SJSA1 (cell line): ENCODE results near the gene TCEA2. TPM values are rescaled to one million over a fixed set of nuclear protein-coding genes. Genes with fewer than 3 reads are reported as not detected.
A peak's percentile ranks its signal among the peaks of the same experiment; 100 is the strongest.

ENCODE experiments used
- DNase-seq, 2 experiments: peaks; one replicate each; pipeline ENCODE4 v3.0.0-alpha.2; 2015 to 2020; ENCODE audit warnings: low spot score in 2 of 2, low read depth in 1 of 2
- H3K27ac ChIP-seq: fragments of 250-450 bp; sonication (Bioruptor Pico); 2 replicates; pipeline ENCODE4 v1.5.1; 2020; ENCODE audit warnings: mild to moderate bottlenecking, moderate library complexity
- H3K27me3 ChIP-seq: fragments of 250-450 bp; sonication (Bioruptor Pico); replicated peaks from 2 replicates; pipeline ENCODE4 v1.5.1; 2020; ENCODE audit warnings: mild to moderate bottlenecking, moderate library complexity
- H3K36me3 ChIP-seq: fragments of 250-450 bp; sonication (Bioruptor Pico); 2 replicates; pipeline ENCODE4 v1.5.1; 2020; ENCODE audit warnings: mild to moderate bottlenecking
- H3K4me1 ChIP-seq: fragments of 250-450 bp; sonication (Bioruptor Pico); replicated peaks from 2 replicates; pipeline ENCODE4 v1.6.1; 2021; ENCODE audit warnings: mild to moderate bottlenecking
- H3K4me3 ChIP-seq: fragments of 250-450 bp; sonication (Bioruptor Pico); 2 replicates; pipeline ENCODE4 v1.5.1; 2020; ENCODE audit warnings: mild to moderate bottlenecking
- H3K9me3 ChIP-seq: fragments of 250-450 bp; sonication (Bioruptor Pico); replicated peaks from 2 replicates; pipeline ENCODE4 v1.5.1; 2020; ENCODE audit warnings: mild to moderate bottlenecking
- total RNA-seq: library from RNA; depleted of rRNA; stranded (reverse); fragments of >200 nt; shearing (Covaris generic); gene quantifications from 2 replicates; pipeline ENCODE4 v1.2.3, GENCODE V29; 2014; rRNA removed

TCEA2 gene
- total RNA-seq, result 120 and 139 TPM in 2 replicates

DNA sequence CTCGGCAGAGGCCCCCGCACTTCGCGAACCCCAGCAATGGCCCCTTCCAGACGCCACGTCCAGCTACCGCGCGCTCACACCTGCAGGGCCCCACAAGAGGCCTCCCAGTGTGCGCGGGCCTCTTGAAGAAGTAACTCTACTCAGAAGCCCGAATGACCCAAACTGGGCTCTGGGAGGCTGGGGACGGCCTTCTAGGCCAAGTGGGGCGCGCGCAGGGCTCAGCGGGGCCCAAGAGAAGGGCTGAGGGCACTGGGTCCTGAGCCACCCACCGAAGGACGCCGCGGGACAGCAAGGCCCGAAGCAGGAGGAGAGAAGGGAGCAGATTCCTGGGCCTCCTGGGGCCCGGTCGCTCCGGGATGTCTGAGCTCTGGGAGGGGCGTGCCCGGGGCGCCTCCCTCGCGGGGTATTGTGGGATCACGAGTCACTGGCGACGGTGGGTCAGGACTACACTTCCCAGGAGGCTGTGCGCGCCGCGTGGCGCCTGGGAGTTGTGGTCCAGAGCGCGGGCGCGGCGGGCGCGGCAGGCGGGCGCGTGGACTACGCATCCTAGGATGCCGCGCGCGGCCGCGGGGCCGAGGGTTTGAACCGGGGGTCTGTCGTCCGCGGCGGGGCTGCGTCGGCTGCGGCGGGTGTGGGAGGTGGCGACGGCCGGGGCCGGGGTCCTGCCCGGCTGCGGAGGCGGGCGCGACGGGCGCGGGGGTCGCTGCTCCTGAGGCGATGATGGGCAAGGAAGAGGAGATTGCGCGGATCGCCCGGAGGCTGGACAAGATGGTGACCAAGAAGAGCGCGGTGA lies at the start of gene TCEA2:
TCEA2 (plus strand) TSS at position 603 of the 793 bp plus-strand sequence; CDS start at position 718, 115 bp downstream.
- Histone ChIP-seq H3K27me3 (no peaks in the 10 kb centered on the region), H3K27ac (peak within 1 kb of the TSS; percentile 44), H3K9me3 (no peaks in the 10 kb centered on the region), H3K4me3 (peak within 1 kb of the TSS; percentile 74), H3K4me1 (peaks cover 73% of the 10 kb centered on the region), H3K36me3 (peaks cover 68% of the 10 kb centered on the region)
- peak; percentile 80 to 96 for DNase-seq

DNA sequence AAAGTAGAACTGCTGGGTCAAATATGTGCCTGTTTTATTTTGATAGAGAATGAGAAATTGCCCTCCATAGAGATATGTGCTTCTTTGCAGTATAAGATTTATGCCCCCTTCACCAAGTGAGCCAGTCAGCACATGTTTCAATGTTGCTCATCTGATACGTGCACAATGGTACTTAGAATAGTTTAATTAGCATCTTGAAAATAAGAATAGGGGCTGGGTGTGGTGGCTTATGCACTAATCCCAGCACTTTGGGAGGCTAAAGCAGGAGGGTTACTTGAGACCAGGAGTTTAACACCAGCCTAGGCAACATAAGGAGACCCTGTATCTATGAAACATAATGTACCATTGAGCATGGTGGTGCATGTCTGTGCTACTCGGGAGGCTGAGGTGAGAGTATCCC lies 47.4 kb upstream of the TCEA2 start:
- H3K27ac ChIP-seq, result no peak overlapping the region
- peaks cover 69% of the 10 kb centered on the region for H3K36me3 ChIP-seq
- H3K27me3 ChIP-seq, result no peaks in the 10 kb centered on the region
- H3K4me3 ChIP-seq, result no peak overlapping the region
- H3K9me3 ChIP-seq, result no peaks in the 10 kb centered on the region
- H3K4me1 ChIP-seq, result no peaks in the 10 kb centered on the region
- no peak for DNase-seq

DNA sequence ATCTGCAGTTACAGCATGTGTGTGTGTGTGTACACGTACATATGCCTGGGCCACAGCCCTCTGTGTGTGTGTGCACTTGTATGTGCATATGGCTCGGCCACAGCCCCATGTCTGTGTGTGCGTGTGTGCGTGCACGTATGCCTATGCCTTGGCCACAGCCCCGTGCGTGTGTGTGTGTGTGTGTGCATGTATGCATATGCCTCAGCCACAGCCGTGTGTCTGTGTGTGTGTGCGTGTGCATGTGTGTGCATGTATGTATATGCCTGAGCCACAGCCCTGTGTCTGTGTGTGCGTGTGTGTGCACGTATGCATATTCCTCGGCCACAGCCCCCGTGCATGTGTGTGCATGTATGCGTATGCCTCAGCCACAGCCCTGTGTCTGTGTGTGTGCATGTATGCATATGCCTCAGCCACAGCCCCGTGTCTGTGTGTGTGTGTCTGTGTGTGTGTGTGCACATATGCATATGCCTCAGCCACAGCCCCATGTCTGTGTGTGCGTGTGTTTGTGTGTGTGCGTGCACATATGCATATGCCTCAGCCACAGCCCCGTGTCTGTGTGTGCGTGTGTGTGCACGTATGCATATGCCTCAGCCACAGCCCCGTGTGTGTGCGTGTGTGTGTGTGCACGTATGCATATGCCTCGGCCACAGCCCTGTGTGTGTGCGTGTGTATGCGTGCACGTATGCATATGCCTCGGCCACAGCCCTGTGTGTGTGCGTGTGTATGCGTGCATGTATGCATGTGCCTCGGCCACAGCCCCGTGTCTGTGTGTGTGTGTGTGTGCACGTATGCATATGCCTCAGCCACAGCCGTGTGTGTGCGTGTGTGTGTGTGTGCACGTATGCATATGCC lies 41.6 kb upstream of the TCEA2 start:
- Histone ChIP-seq H3K27me3 (no peaks in the 10 kb centered on the region), H3K27ac (no peak overlapping the region), H3K36me3 (peaks cover 78% of the 10 kb centered on the region), H3K4me3 (no peak overlapping the region), H3K9me3 (no peaks in the 10 kb centered on the region), H3K4me1 (no peaks in the 10 kb centered on the region)
- DNase-seq, result no peak

DNA sequence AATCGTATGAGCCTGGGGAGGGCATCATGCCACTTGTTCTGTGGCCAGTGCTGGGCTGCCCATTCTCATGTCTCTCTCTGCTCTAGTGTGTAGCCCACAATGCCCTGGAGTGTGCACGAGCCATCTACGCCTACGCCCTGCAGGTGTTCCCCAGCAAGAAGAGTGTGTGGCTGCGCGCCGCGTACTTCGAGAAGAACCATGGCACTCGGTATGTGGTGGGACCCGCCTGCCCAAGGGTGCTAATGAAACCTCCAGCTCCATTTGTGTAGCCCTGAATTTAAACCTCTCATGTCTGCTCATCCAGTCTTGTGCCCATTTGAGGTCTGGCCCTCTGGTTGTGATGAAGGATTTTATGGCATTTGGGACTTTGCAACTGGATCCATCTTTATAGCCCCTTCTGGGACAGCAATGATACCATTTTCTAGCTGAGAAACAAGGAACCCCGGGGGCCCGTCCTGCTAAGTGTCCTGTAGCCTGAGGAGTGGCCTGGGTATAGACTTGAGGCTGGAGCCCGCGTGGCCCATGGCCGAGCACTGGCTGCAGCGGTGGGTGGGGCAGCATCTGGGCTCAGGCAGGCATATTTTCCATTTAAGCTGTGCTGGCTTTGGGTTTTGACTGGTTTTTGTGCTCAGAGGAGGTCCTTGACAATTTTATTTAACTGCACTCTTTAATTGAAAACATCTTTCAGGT lies 40.2 kb upstream of the TCEA2 start:
- no peak for DNase-seq
- no peak overlapping the region for H3K4me3 ChIP-seq
- H3K27ac ChIP-seq, result no peak overlapping the region
- H3K9me3 ChIP-seq, result no peaks in the 10 kb centered on the region
- no peaks in the 10 kb centered on the region for H3K27me3 ChIP-seq
- peaks cover 84% of the 10 kb centered on the region for H3K36me3 ChIP-seq
- no peaks in the 10 kb centered on the region for H3K4me1 ChIP-seq

DNA sequence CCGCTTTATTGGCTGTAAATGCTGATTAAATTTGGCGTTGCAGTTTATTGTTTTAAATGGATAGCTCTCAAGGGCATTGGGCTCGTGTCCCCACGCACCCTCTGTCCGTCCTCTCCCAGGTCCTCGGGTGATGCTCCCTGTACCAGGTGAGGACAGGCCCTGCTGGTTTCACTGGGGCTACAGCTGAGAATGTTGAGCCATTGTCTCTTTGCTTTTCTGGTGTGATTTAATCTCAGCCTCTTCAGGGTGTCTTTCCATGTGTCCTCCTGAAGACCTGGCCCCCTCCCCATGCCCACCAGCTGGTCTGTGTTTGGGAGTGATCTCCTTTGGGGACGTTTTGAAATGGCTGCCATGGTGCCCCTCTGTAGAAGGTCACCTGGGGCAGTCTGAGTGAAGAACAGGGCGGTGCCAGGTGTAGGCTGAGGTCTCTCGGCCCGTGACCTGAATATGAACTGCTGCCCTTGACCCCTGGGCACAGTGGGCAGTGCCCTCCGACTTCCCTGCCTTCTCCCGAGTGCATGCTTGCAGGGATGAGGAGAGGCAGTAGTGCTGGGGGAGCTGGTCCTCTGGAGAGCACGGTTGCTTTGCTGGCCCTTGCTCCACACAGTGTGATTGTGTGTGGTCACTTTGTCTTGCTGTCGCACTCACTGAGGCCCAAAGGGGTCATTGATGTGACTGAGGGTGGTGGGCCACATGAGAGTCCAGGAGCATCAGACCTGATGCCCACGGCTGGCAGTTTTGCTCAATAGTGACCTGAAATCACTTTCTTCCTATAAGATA lies 39.4 kb upstream of the TCEA2 start:
- H3K4me3 ChIP-seq, result no peak overlapping the region
- no peaks in the 10 kb centered on the region for H3K4me1 ChIP-seq
- no peak overlapping the region for H3K27ac ChIP-seq
- DNase-seq, result no peak
- H3K36me3 ChIP-seq, result peaks cover 86% of the 10 kb centered on the region
- no peaks in the 10 kb centered on the region for H3K27me3 ChIP-seq
- no peaks in the 10 kb centered on the region for H3K9me3 ChIP-seq

DNA sequence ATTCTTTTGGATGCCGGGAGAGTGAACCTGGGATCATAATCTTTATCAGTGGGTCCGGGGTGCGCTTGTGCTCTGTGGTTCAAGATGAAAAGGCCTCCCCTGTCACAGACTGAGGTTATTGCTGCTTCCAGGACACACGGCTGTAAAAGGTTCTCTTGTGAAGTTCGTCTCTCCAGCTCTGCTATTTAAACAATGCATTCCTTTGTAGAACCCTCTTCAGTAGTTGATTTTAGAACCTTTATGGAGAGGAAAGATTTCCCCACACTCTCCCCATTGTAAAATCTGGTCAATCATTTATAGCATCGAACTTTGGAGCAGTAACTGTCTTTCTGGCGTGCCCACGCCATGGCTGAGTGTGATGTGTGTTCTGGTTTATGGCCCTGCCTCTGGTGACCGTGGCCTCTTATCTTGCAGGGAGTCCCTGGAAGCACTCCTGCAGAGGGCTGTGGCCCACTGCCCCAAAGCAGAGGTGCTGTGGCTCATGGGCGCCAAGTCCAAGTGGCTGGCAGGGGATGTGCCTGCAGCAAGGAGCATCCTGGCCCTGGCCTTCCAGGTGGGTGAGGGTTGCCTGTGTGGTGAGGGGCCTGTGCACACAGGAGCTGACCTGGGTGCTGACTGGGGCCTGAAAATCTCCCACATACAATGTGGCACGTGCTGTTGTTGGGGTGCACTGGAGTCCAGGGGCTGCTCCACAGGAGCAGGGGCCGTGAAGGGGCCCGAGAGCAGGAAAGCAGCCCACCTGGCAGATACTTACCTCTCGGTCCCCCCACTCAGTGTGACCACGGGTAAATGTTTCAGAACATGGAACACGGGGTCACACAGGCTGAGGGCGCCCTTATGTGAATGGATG lies 38.6 kb upstream of the TCEA2 start:
- no peak overlapping the region for H3K27ac ChIP-seq

DNA sequence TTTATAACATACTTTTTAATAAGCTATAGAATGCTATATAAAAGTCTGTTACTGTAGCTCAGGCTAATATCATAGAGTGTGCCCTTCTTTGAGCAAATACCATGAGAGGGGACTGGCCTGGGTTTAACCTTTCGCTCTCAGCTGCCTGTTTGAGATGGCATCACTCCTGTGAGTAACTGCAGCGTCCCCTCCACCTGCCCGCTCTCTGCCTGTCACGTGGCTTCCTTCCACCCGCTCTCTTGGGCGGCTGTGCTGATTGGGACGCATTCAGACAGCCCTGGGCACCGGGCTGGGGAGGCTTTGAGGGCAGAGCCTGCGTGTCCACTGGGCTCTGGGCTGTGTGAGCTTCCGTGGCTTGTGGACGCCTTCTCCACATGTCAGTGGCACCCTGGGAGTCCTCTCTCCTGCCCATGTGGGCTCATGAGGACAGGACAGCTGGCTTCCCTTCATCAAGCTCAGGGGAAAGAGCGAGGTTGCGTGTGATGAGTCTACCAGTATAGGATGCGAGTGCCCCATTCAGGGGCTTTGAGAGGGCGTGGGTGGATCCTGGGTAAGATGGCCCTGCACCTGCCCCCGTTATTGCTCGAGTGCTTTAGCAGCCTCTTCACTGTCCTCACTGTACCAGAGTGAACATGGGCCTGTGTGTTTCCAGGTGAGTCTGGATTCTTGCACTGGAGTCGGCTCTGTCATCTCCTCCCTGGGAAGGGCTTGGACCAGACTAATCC lies 37.7 kb upstream of the TCEA2 start:
- Histone ChIP-seq H3K36me3 (peaks cover 85% of the 10 kb centered on the region), H3K4me1 (no peaks in the 10 kb centered on the region), H3K27ac (no peak overlapping the region)

More for the DNA sequence above, 38.6 kb upstream of the TCEA2 start:
- H3K9me3 ChIP-seq, result no peaks in the 10 kb centered on the region
- DNase-seq, result no peak
- H3K36me3 ChIP-seq, result peaks cover 88% of the 10 kb centered on the region
- H3K27me3 ChIP-seq, result no peaks in the 10 kb centered on the region
- H3K4me1 ChIP-seq, result no peaks in the 10 kb centered on the region
- H3K4me3 ChIP-seq, result no peak overlapping the region

DNA sequence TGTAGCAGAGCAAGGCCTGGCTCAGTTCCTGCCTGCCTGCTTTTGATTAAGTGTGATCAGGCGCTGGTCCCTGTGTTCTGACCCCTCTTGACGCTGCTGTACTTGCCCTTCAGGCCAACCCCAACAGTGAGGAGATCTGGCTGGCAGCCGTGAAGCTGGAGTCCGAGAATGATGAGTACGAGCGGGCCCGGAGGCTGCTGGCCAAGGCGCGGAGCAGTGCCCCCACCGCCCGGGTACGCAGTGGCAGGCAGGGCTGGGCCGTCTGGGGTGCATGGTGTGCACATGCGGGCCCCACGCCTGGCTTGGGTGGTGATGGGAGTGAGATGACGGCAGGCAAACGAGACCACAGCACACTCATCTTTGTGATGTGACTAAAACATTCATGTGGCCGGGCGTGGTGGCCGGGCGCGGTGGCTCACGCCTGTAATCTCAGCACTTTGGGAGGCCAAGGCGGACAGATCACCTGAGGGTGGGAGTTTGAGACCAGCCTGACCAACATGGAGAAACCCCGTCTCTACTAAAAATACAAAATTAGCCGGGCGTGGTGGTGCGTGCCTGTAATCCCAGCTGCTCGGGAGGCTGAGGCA lies 37.1 kb upstream of the TCEA2 start:
- Histone ChIP-seq H3K36me3 (peaks cover 89% of the 10 kb centered on the region), H3K27me3 (no peaks in the 10 kb centered on the region), H3K9me3 (no peaks in the 10 kb centered on the region), H3K27ac (no peak overlapping the region), H3K4me3 (no peak overlapping the region), H3K4me1 (no peaks in the 10 kb centered on the region)
- DNase-seq, result no peak

More for the DNA sequence above, 37.7 kb upstream of the TCEA2 start:
- Histone ChIP-seq H3K27me3 (no peaks in the 10 kb centered on the region), H3K4me3 (no peak overlapping the region), H3K9me3 (no peaks in the 10 kb centered on the region)
- no peak for DNase-seq

DNA sequence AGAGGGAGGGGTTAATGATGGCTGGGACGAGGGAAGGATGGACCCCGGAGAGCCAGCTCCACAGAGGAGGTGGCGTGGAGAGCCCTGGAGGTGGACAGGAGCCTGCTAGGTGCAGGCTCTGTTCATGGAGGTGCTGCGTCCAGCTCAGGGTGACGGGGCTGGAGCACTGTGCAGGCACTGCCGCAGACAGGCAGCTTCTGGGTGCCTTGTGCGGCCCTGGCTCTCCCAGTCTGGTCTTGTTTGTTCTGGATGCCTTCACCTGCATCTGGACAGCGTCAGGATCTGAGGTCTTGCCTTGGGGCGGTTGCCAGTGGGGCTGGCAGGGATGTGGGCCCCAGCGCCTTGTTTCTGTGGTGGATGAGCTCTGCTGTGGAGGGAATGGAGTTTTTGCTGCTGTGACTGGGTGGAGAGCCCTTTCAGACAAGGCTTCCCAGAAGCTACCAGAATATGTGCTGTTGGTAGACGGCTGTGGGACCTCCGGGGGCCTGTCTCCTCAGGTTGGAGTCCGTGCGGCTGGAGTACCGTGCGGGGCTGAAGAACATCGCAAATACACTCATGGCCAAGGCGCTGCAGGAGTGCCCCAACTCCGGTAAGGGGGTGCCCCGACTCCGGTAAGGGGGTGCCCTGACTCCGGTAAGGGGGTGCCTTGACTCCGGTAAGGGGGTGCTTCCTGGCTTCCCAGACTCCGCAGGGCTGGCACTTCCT lies 34.9 kb upstream of the TCEA2 start:
- Histone ChIP-seq H3K9me3 (no peaks in the 10 kb centered on the region), H3K27ac (no peak overlapping the region), H3K4me1 (no peaks in the 10 kb centered on the region), H3K36me3 (peaks cover 93% of the 10 kb centered on the region), H3K4me3 (no peak overlapping the region), H3K27me3 (no peaks in the 10 kb centered on the region)
- DNase-seq, result no peak

DNA sequence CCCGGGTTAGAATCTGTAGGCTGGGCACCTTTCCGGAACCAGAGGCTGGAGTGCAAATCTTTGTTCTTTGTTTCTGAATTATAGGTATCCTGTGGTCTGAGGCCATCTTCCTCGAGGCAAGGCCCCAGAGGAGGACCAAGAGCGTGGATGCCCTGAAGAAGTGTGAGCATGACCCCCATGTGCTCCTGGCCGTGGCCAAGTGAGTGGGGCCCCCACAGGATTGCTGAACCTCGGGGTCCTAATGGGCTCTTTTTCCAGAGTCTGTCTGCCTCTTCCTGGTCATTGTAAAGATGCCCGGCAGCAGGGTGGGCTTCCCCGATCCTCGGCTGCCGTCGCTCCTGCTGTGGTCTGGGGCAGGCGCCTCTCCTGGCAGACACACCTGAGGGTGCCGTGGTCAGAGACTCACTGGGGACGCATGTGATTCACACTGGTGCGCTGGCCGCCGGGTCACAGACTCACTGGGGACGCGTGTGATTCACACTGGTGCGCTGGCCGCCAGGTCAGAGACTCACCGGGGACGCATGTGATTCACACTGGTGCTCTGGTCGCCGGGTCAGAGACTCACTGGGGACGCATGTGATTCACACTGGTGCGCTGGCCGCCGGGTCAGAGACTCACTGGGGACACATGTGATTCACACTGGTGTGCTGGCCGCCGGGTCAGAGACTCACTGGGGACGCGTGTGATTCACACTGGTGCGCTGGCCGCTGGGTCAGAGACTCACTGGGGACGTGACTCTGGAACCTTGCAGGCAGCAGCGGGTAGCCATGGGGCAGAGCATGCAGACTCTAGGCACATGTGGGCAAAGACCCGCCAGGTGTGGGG lies 33.5 kb upstream of the TCEA2 start:
- no peaks in the 10 kb centered on the region for H3K27me3 ChIP-seq
- H3K27ac ChIP-seq, result no peak overlapping the region
- no peak overlapping the region for H3K4me3 ChIP-seq
- H3K36me3 ChIP-seq, result peaks cover 86% of the 10 kb centered on the region
- no peaks in the 10 kb centered on the region for H3K4me1 ChIP-seq
- no peaks in the 10 kb centered on the region for H3K9me3 ChIP-seq
- no peak for DNase-seq
